T-cell (primary cell): ENCODE results near the gene CALR3. TPM values are rescaled to one million over a fixed set of nuclear protein-coding genes. Genes with fewer than 3 reads are reported as not detected.

Experiments
- ATAC-seq, 4 experiments: fragments of 200-7000 bp in 3 of 4; fragments of 150-1000 bp in 1 of 4; cut with Tn5 transposase; replicated peaks in 1 of 4; 1 replicate in 3 of 4; 2 replicates in 1 of 4; pipeline ENCODE4 v1.10.0; 2021; ENCODE audit warnings: moderate library complexity in 3 of 4, mild to moderate bottlenecking in 2 of 4, moderate number of reproducible peaks in 1 of 4
- CTCF ChIA-PET, 2 donors: fragments of 300-600 bp; sonication (Branson Sonifier 250); formaldehyde crosslinking; loops; one replicate each; lab custom pipeline; 2022; ENCODE audit warnings: antibody characterized with exemption in 2 of 2; lab: Charles Lee
- POLR2A ChIA-PET, 2 donors: fragments of 300-600 bp; sonication (Branson Sonifier 250); formaldehyde crosslinking; loops; one replicate each; lab custom pipeline; 2022; ENCODE audit warnings: antibody characterized with exemption in 2 of 2; lab: Charles Lee
- DNase-seq, 35 experiments: peaks; one replicate each; pipeline versions ENCODE4 v3.0.0 to v3.0.0-alpha.2; 2013 to 2023
- H3K27ac ChIP-seq: one replicate; pipeline ENCODE4 v1.5.1; 2013; ENCODE audit warnings: low read length
- H3K27me3 ChIP-seq, 2 experiments: replicated peaks in 1 of 2; 1 replicate in 1 of 2; 2 replicates in 1 of 2; pipeline versions ENCODE4 v1.6.1 to v1.7.0; 2013; ENCODE audit warnings: low read length in 1 of 2, mixed read lengths in 1 of 2; ENCODE audit not compliant: control insufficient read depth in 2 of 2, insufficient read depth in 2 of 2; ENCODE audit errors: extremely low read depth in 1 of 2
- H3K36me3 ChIP-seq, 2 donors: 1 replicate in 1 of 2; 2 replicates in 1 of 2; pipeline versions ENCODE4 v1.6.1 to v1.7.0; 2013; ENCODE audit warnings: low read length in 1 of 2; ENCODE audit not compliant: control insufficient read depth in 2 of 2, insufficient read depth in 1 of 2; ENCODE audit errors: extremely low read depth in 1 of 2
- H3K4me1 ChIP-seq, 2 experiments: 1 replicate in 1 of 2; 2 replicates in 1 of 2; pipeline versions ENCODE4 v1.6.1 to v1.7.0; 2013; ENCODE audit warnings: low read length in 2 of 2, mixed read lengths in 1 of 2; ENCODE audit not compliant: insufficient read depth in 2 of 2, control insufficient read depth in 1 of 2; ENCODE audit errors: extremely low read depth in 1 of 2
- H3K4me3 ChIP-seq, 2 donors: 1 replicate in 1 of 2; 2 replicates in 1 of 2; pipeline versions ENCODE4 v1.5.1 to v1.7.0; 2013; ENCODE audit warnings: mild to moderate bottlenecking in 2 of 2, low read length in 1 of 2, moderate library complexity in 1 of 2; ENCODE audit not compliant: control insufficient read depth in 1 of 2; ENCODE audit errors: extremely low read depth in 1 of 2
- H3K9me3 ChIP-seq: 2 replicates; pipeline ENCODE4 v1.7.0; 2013
- H3K27ac Mint-ChIP-seq, 2 donors: one replicate each; pipeline ENCODE4 v1.8.0; 2020 to 2021; ENCODE audit warnings: mild to moderate bottlenecking in 2 of 2, mixed read lengths in 2 of 2
- H3K27me3 Mint-ChIP-seq, 2 donors: one replicate each; pipeline ENCODE4 v1.8.0; 2021 to 2022; ENCODE audit warnings: mixed read lengths in 2 of 2
- H3K36me3 Mint-ChIP-seq: one replicate; pipeline ENCODE4 v1.8.0; 2021; ENCODE audit warnings: mixed read lengths
- H3K4me1 Mint-ChIP-seq, 3 donors: one replicate each; pipeline ENCODE4 v1.8.0; 2020 to 2022; ENCODE audit warnings: mixed read lengths in 3 of 3, mild to moderate bottlenecking in 1 of 3
- H3K4me3 Mint-ChIP-seq, 3 donors: one replicate each; pipeline ENCODE4 v1.8.0; 2020 to 2022; ENCODE audit warnings: mild to moderate bottlenecking in 3 of 3, mixed read lengths in 3 of 3, moderate library complexity in 3 of 3
- H3K9me3 Mint-ChIP-seq, 3 donors: one replicate each; pipeline ENCODE4 v1.8.0; 2020 to 2022; ENCODE audit warnings: mixed read lengths in 3 of 3
- WGBS: methylation state at CpG from one replicate; pipeline ENCODE4 v1.1.5; 2013; ENCODE audit warnings: missing lambda C conversion rate; ENCODE audit not compliant: insufficient coverage; 5-methylcytosine and 5-hydroxymethylcytosine counted together
- total RNA-seq, 35 experiments: library from RNA in 6 of 35; stranded (reverse) in 6 of 35; fragments of 120-200 nt in 1 of 35; gene quantifications; one replicate each; pipeline versions ENCODE4 v1.2.1 to v1.2.4 and lab custom pipeline; 2013 to 2026

The CALR3 gene
- total RNA-seq, 5 donors from 2014 or later (not counting 1 experiment from before 2014, with no cell fraction given), result not detected

- peaks cover 0 to 8% (median 7%) of the 10 kb centered on the region in 3 donors for H3K4me1 Mint-ChIP-seq
- POLR2A ChIA-PET, result no interaction called here
- 72% methylated on average over 10 of the region's 11 CpGs for WGBS
- no peak overlapping the region for H3K4me3 ChIP-seq
- DNase-seq (peak in 5 of 35 experiments; percentile 11 to 29 (median 25)), ATAC-seq (no peak)
- no peaks in the 10 kb centered on the region for H3K9me3 Mint-ChIP-seq
- CTCF ChIA-PET, result interaction anchor here in 1 of 2 donors (0.6 to 0.7 kb wide), 2 partner anchors 9 to 22 kb away, joined by 3 read pairs; no protein-coding TSS in a partner anchor
- H3K36me3 ChIP-seq, result peaks cover 30 to 69% of the 10 kb centered on the region in 2 donors
- peaks cover 37% of the 10 kb centered on the region for H3K36me3 Mint-ChIP-seq
- H3K4me3 Mint-ChIP-seq, result no peak overlapping the region
- no peaks in the 10 kb centered on the region for H3K27me3 ChIP-seq
- H3K9me3 ChIP-seq, result no peaks in the 10 kb centered on the region
- H3K27me3 Mint-ChIP-seq, result no peaks in the 10 kb centered on the region
- no peak overlapping the region for H3K27ac ChIP-seq
- H3K27ac Mint-ChIP-seq, result peak overlapping the region in 1 of 2 donors; percentile 39
- no peaks in the 10 kb centered on the region for H3K4me1 ChIP-seq
These were observed 60.6 kb downstream of the CALR3 start for GRCh38 chr19:16435238-16435917.

GRCh38 chr19:16433986-16434385, 62.0 kb downstream of the CALR3 start:
- CTCF ChIA-PET, result no interaction called here
- peaks cover 0 to 16% (median 12%) of the 10 kb centered on the region in 3 donors for H3K4me1 Mint-ChIP-seq
- H3K9me3 Mint-ChIP-seq, result no peaks in the 10 kb centered on the region
- H3K27ac ChIP-seq, result no peak overlapping the region
- peaks cover 0 to 7% of the 10 kb centered on the region in 2 experiments for H3K4me1 ChIP-seq
- 100% methylated on average over 2 of the region's 3 CpGs for WGBS
- peaks cover 35% of the 10 kb centered on the region for H3K36me3 Mint-ChIP-seq
- no peak for DNase-seq
- H3K27me3 ChIP-seq, result no peaks in the 10 kb centered on the region
- POLR2A ChIA-PET, result no interaction called here
- H3K27me3 Mint-ChIP-seq, result no peaks in the 10 kb centered on the region
- peaks cover 25 to 73% of the 10 kb centered on the region in 2 donors for H3K36me3 ChIP-seq
- no peaks in the 10 kb centered on the region for H3K9me3 ChIP-seq
- H3K4me3 ChIP-seq, result no peak overlapping the region
- no peak for ATAC-seq
- no peak overlapping the region for H3K4me3 Mint-ChIP-seq
- H3K27ac Mint-ChIP-seq, result no peak overlapping the region

GRCh38 chr19:16429759-16430091, 66.2 kb downstream of the CALR3 start:
- peak overlapping the region; percentile 66 to 73 for H3K27ac Mint-ChIP-seq
- WGBS, result 88% methylated on average over 1 of the region's 3 CpGs
- H3K4me3 Mint-ChIP-seq, result peak overlapping the region in 1 of 3 donors; percentile 42

GRCh38 chr19:16429066-16429758, 66.8 kb downstream of the CALR3 start:
- Mint-ChIP-seq H3K27me3 (no peaks in the 10 kb centered on the region), H3K4me3 (peak overlapping the region in 1 of 3 donors; percentile 42), H3K4me1 (peaks cover 7 to 24% (median 11%) of the 10 kb centered on the region in 3 donors), H3K27ac (peak overlapping the region; percentile 66 to 73), H3K36me3 (peaks cover 30% of the 10 kb centered on the region), H3K9me3 (no peaks in the 10 kb centered on the region)
- peaks cover 11 to 67% of the 10 kb centered on the region in 2 donors for H3K36me3 ChIP-seq
- CTCF ChIA-PET, result interaction anchor here in 1 of 2 donors (0.5 kb wide), 1 partner anchor 420 kb away, joined by 4 read pairs; no protein-coding TSS in a partner anchor
- no peak overlapping the region for H3K4me3 ChIP-seq
- no peaks in the 10 kb centered on the region for H3K9me3 ChIP-seq
- peak; percentile 26 to 79 (median 58) for ATAC-seq
- DNase-seq, result peak in 1 of 35 experiments; percentile 13
- no peak overlapping the region for H3K27ac ChIP-seq
- no peaks in the 10 kb centered on the region for H3K27me3 ChIP-seq
- WGBS, result 88% methylated on average over 12 of the region's 13 CpGs
- peaks cover 0 to 11% of the 10 kb centered on the region in 2 experiments for H3K4me1 ChIP-seq
- POLR2A ChIA-PET, result no interaction called here

More at GRCh38 chr19:16429759-16430091, 66.2 kb downstream of the CALR3 start:
- Histone ChIP-seq H3K27me3 (no peaks in the 10 kb centered on the region), H3K4me1 (peaks cover 0 to 11% of the 10 kb centered on the region in 2 experiments), H3K9me3 (no peaks in the 10 kb centered on the region), H3K36me3 (peaks cover 7 to 71% of the 10 kb centered on the region in 2 donors), H3K4me3 (no peak overlapping the region), H3K27ac (no peak overlapping the region)
- DNase-seq (no peak), ATAC-seq (no peak)
- no peaks in the 10 kb centered on the region for H3K9me3 Mint-ChIP-seq
- H3K27me3 Mint-ChIP-seq, result no peaks in the 10 kb centered on the region
- ChIA-PET CTCF (no interaction called here), POLR2A (no interaction called here)
- H3K4me1 Mint-ChIP-seq, result peaks cover 7 to 24% (median 11%) of the 10 kb centered on the region in 3 donors
- H3K36me3 Mint-ChIP-seq, result peaks cover 34% of the 10 kb centered on the region

Other genes with a start within 250 kb of the CALR3 start
- gene KLF2, start 171.3 kb downstream of the CALR3 start, total RNA-seq, result 100 to 1,000 TPM; 612 to 721 (median 621) TPM
- gene EPS15L1, start 24.2 kb downstream of the CALR3 start, total RNA-seq, result 10 to 100 TPM; 42.0 to 60.2 (median 57.7) TPM
- 1 to 10 TPM; 2.3 to 4.6 (median 3.3) TPM for gene C19orf44, start 227 bp upstream of the CALR3 start, total RNA-seq
- gene CHERP, start 46.3 kb upstream of the CALR3 start, total RNA-seq, result 10 to 100 TPM; 52.6 to 76.7 (median 70.3) TPM
- 10 to 100 TPM; 32.7 to 67.5 (median 36.9) TPM for gene SLC35E1, start 76.2 kb upstream of the CALR3 start, total RNA-seq
- 10 to 100 TPM; 14.7 to 42.0 (median 21.1) TPM for gene MED26, start 132.0 kb upstream of the CALR3 start, total RNA-seq
- gene SMIM7, start 164.0 kb upstream of the CALR3 start, total RNA-seq, result 10 to 100 TPM; 56.7 to 77.6 (median 73.1) TPM
- 1 to 10 TPM in 2 of 5 donors, under 1 TPM in 3; 0.45 to 2.0 (median 0.77) TPM for gene TMEM38A, start 165.0 kb upstream of the CALR3 start, total RNA-seq
- gene NWD1, start 223.7 kb upstream of the CALR3 start, total RNA-seq, result under 1 TPM in 1 of 5 donors, not detected in 4; 0.03 TPM